GM21529 (cell line): Measurements from ENCODE around the gene DHX57.
A peak's percentile ranks its signal among the peaks of the same experiment; 100 is the strongest.

Experiments
- ATAC-seq: cut with Tn5 transposase; IDR thresholded peaks from one replicate; pipeline ENCODE4 v1.9.1; 2021; ENCODE audit not compliant: unreplicated experiment

DHX57 gene

DNA sequence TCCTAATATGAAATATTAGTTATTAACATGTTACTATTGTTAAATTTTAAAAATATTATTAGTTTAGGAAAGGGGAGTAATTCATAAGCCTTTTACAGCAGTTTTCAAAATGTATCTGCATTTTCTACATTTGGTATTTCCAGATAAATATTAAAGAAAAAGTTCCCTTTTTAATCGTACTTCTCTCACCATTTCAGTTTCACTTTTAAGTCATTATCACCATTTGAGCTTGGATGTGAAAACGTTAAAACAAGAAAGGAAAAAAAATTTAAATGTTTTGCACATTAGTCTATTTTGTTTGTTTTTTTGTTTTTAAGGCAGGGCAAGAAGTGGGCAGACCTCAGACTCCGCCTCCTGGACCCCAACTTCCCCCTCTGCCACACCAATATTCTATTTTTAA is 121.2 kb downstream of the DHX57 start:
- ATAC-seq: no peak

DNA sequence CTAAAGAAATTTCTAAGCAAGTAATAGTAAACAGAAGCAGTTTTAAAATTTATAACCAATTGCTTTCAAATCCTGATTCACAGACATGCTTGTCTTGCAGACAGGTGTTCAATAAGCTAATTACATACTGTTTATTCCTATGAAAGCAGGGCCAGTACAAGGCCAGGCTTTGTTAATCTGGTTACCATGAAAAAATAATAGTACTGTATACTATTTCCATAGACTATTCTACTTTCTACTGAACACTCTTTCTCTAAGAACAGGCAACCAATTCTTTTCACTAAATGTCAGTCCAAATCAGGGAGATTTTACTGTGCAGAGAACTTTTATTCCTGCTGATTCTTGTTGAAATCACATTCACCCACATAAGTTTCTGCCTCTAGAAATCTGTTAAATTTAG is 121.7 kb downstream of the DHX57 start:
- no peak for ATAC-seq

GRCh38 chr2:38751596-38752410 is 123.9 kb downstream of the DHX57 start:
- peak; percentile 25 for ATAC-seq

GRCh38 chr2:38750891-38751595 is 124.7 kb downstream of the DHX57 start, which contains the start of gene SRSF7:
Gene SRSF7 (minus strand): TSS chr2:38751361. CDS start chr2:38751256, 105 bp downstream.
- peak; percentile 75 for ATAC-seq

DNA sequence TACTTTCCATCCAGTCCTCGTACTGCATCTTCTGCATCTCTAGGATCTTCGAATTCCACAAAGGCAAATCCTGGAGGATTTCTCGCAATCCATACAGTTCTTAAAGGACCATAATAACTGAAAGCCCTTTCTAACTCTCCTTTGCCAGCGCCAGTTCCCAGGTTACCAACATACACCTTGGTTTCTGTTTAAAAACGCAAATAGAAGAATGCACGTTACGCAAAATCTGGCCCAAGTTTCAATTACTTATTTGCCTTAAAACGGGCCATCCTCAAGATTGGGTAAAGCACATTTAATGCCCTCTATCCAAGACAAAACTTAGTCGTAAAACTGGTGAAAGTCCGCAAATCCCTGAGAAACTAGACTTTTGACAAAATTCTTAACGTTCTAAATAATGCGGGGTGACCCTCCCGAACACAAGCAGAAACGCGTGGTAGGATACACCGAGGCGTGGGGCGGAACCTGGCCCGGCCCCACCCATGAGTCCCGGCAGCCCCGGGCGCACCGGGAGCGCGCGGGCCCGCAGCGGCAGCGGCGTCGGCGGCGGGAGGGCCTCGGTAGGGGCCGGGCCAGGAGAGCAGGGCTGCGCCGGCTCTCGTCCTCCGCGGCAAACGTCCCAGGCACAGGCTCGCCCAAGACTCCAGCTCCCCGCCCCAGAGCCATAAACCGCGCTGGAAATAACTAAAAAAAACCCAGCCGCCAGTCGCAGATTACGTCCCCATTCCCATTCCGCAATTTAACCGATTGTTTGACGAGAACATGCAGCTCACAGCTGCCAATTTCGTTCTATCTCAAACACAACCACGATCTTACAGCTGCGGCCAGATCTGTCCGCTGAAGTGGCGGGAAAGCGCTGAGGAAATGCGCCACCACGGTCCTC is 125.5 kb downstream of the DHX57 start:
- ATAC-seq: peak; percentile 37

DNA sequence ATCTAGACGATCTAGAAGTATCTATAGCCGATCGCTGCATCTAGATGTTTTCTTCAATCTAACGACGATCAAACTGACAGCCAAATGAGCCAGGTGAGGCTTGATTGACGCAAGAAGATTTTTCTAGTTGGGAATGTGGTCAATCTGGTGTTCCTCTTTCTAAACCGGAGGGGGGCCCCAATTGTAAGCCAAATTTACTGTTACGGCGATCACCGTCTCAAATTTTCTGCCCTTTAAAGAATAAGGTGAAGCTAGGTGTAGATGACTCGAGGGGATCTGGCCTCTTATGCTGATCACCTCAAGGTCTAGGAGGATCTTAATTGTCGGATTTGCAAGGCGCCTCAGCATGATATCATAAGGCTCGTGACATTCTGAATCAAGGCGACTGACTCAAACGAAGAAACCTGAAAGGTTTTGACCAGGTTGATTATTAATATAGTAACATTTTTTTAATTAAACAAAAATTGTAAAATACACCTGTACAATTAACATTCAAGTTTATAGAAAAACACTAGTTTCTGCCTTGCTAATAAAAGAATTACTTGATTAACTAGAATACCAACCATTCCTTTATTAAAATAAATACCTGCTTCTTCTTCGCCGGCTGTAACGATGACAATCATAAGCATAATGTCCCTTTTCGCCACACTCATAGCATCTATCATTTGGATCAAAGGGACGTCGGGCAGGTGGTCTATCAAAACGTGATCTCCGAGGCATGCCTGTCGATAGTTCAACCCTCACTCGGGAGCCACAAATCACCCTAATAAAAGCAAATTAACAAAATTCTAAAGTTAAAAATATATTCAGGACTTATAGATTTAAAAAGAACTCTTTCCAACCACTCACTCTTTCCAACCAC is 126.6 kb downstream of the DHX57 start:
- no peak for ATAC-seq

DNA sequence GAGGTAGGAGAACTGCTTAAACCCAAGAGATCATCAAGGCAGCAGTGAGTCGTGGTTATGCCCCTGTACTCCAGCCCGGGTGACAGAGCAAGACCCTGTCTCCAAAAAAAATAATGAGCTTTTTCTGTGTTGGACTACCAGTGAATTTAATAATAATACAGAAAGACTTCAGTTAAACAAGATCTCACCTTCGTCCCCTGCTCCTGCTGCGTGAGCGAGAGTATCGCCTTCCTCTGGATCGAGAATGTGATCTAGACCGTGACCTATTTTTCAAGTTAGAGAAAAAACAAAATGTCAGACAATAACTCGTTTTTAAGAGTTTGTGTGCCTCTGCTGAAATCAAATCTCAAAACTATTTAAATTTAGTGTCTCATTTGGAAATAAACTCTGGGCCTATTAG is 127.3 kb downstream of the DHX57 start:
- ATAC-seq: no peak

GRCh38 chr2:38747819-38748218 is 127.9 kb downstream of the DHX57 start:
- ATAC-seq: no peak
